ENCODE measurements around the gene PTMA. TPM values are rescaled to one million over a fixed set of nuclear protein-coding genes. Genes with fewer than 3 reads are reported as not detected.
"Not testable (repeated sequence)": the region's sequence is repeated elsewhere in the genome, so short reads cannot be mapped to it uniquely, and the experiment has no call there.

The PTMA gene
- total RNA-seq, 2 donors from 2014 or later, result 532 to 757 TPM

GRCh38 chr2:231709981-231710798, 1.9 kb downstream of the PTMA start:
- no peaks in the 10 kb centered on the region for H3K9me3 ChIP-seq
- peak; percentile 25 for ATAC-seq
- H3K4me1 ChIP-seq, result peaks cover 50% of the 10 kb centered on the region
- DNase-seq, result peak; percentile 85 to 89 (median 86)
- WGBS, 2 donors, result 0% methylated on average over 94 of the region's 105 CpGs; no CpG with 5 or more reads in 1 of the 2 donors
- peak overlapping the region; percentile 70 to 100 (median 98) for H3K27ac ChIP-seq
- H3K36me3 ChIP-seq (replicated peaks in 1 of 2; ENCODE audit: insufficient read depth in 1 of 2, low read depth in 2 of 2), result peaks cover 6 to 7% of the 10 kb centered on the region in 2 donors
- H3K27me3 ChIP-seq, result no peaks in the 10 kb centered on the region
- peak overlapping the region; percentile 97 to 99 for H3K4me3 ChIP-seq
- TF ChIP-seq POLR2A (IDR thresholded peaks at IDR 0.05) (peak; percentile 87 to 91 (median 88)), CTCF (IDR thresholded peaks at IDR 0.05) (peak; percentile 34 to 100 (median 88))
- intact Hi-C loops (cut with DNase I), result loop anchor here (5.0 kb wide), 1 partner anchor 33 kb away; no protein-coding TSS in a partner anchor

- Histone ChIP-seq H3K27ac (peak overlapping the region; percentile 70 to 100 (median 98)), H3K9me3 (no peaks in the 10 kb centered on the region), H3K4me1 (peaks cover 43% of the 10 kb centered on the region), H3K27me3 (no peaks in the 10 kb centered on the region), H3K36me3 (replicated peaks in 1 of 2; ENCODE audit: insufficient read depth in 1 of 2, low read depth in 2 of 2) (peaks cover 6 to 7% of the 10 kb centered on the region in 2 donors), H3K4me3 (peak overlapping the region; percentile 36 to 62)
- no peak for TF ChIP-seq POLR2A (IDR thresholded peaks at IDR 0.05)
- peak in 1 of 7 experiments; percentile 0 for TF ChIP-seq CTCF (IDR thresholded peaks at IDR 0.05)
- WGBS, 2 donors, result 1 to 5% methylated on average over 15 to 43 of the region's 43 CpGs
- intact Hi-C loops (cut with DNase I), result loop anchor here (5.0 kb wide), 1 partner anchor 34 kb away; no protein-coding TSS in a partner anchor
- ATAC-seq, result no peak
- peak in 2 of 4 donors; percentile 38 to 41 for DNase-seq
Measured at GRCh38 chr2:231710799-231711676, 2.7 kb downstream of the PTMA start.

GRCh38 chr2:231711677-231712450, 3.5 kb downstream of the PTMA start:
- Histone ChIP-seq H3K36me3 (replicated peaks in 1 of 2; ENCODE audit: insufficient read depth in 1 of 2, low read depth in 2 of 2) (peaks cover 6 to 7% of the 10 kb centered on the region in 2 donors), H3K4me3 (peak overlapping the region; percentile 36 to 62), H3K4me1 (peaks cover 42% of the 10 kb centered on the region), H3K27ac (peak overlapping the region in 3 of 4 donors; percentile 97 to 100 (median 98)), H3K27me3 (no peaks in the 10 kb centered on the region), H3K9me3 (no peaks in the 10 kb centered on the region)
- ATAC-seq (no peak), DNase-seq (no peak)
- intact Hi-C loops (cut with DNase I), result loop anchor here (5.0 kb wide), 1 partner anchor 35 kb away; no protein-coding TSS in a partner anchor
- 22 to 28% methylated on average over 9 of the region's 9 CpGs for WGBS, 2 donors
- TF ChIP-seq CTCF (IDR thresholded peaks at IDR 0.05), result no peak
- no peak for TF ChIP-seq POLR2A (IDR thresholded peaks at IDR 0.05)

- TF ChIP-seq POLR2A (IDR thresholded peaks at IDR 0.05), result peak in 1 of 3 donors; percentile 6
- Histone ChIP-seq H3K27ac (peak overlapping the region in 3 of 4 donors; percentile 97 to 100 (median 98)), H3K4me1 (peaks cover 39% of the 10 kb centered on the region)
- not testable (repeated sequence) for H3K27me3 ChIP-seq; DNase-seq; H3K36me3 ChIP-seq (replicated peaks in 1 of 2; ENCODE audit: insufficient read depth in 1 of 2, low read depth in 2 of 2); H3K4me3 ChIP-seq; ATAC-seq; H3K9me3 ChIP-seq
- WGBS, 2 donors, result 47 to 61% methylated on average over 18 of the region's 18 CpGs
- intact Hi-C loops (cut with DNase I), result loop anchor here (5.0 kb wide), 1 partner anchor 35 kb away; no protein-coding TSS in a partner anchor
Measured at GRCh38 chr2:231712451-231713021, 4.2 kb downstream of the PTMA start.

GRCh38 chr2:231713406-231713729, 5.0 kb downstream of the PTMA start:
- Histone ChIP-seq H3K27ac (peak overlapping the region in 3 of 4 donors; percentile 56 to 69 (median 64)), H3K4me1 (peaks cover 36% of the 10 kb centered on the region)
- H3K4me3 ChIP-seq; H3K36me3 ChIP-seq (replicated peaks in 1 of 2; ENCODE audit: insufficient read depth in 1 of 2, low read depth in 2 of 2); H3K27me3 ChIP-seq; ATAC-seq; H3K9me3 ChIP-seq: not testable (repeated sequence)
- peak in 1 of 4 donors; percentile 39 for DNase-seq
- intact Hi-C loops (cut with DNase I), result loop anchor here (5.0 kb wide), 1 partner anchor 36 kb away; no protein-coding TSS in a partner anchor

All from body of pancreas (tissue), 4 donors.